Mammary epithelial cell (primary cell): ENCODE data around the gene RNF224.

Source experiments
- CTCF ChIP-seq, 2 donors: IDR thresholded peaks in 1 of 2; conservative IDR thresholded peaks in 1 of 2; 2 replicates each; pipeline ENCODE4 v1.5.1; 2011 to 2012; ENCODE audit warnings: inconsistent platforms in 2 of 2, low read length in 2 of 2, mild to moderate bottlenecking in 2 of 2, control low read depth in 1 of 2, low read depth in 1 of 2; ENCODE audit not compliant: insufficient read depth in 1 of 2; ENCODE audit errors: extremely low read depth in 1 of 2
- EZH2 ChIP-seq: IDR thresholded peaks from 2 replicates; pipeline ENCODE4 v1.6.1; 2012; ENCODE audit warnings: low read length, inconsistent platforms, borderline replicate concordance

- TF ChIP-seq CTCF (conservative IDR thresholded peaks at IDR 0.05 in 1 of 2, IDR thresholded peaks at IDR 0.05 in 1 of 2; ENCODE audit: extremely low read depth in 1 of 2, insufficient read depth in 1 of 2, low read depth in 1 of 2, low read length in 2 of 2) (no peak), EZH2 (no peak)
Measured at GRCh38 chr9:137233143-137233980, 6.1 kb downstream of the RNF224 start.
